GM06990 (cell line): ENCODE results near the gene L2HGDH.

Experiments
- DNase-seq: peaks from one replicate; pipeline ENCODE4 v3.0.0-alpha.2; 2011; ENCODE audit not compliant: insufficient read length; ENCODE audit errors: extremely low read depth
- H3K27me3 ChIP-seq: replicated peaks from 2 replicates; pipeline ENCODE4 v1.6.0; 2011; ENCODE audit warnings: low read length; ENCODE audit not compliant: control insufficient read depth, insufficient read depth
- H3K36me3 ChIP-seq: 2 replicates; pipeline ENCODE4 v1.5.1; 2011; ENCODE audit warnings: low read length; ENCODE audit not compliant: control insufficient read depth, insufficient read depth
- H3K4me3 ChIP-seq: replicated peaks from 2 replicates; pipeline ENCODE4 v1.5.1; 2011; ENCODE audit warnings: low read depth, mild to moderate bottlenecking, control low read depth, low read length
- TF ChIP-seq, protein P1 (sequence below): IDR thresholded peaks from 2 replicates; pipeline ENCODE4 v1.5.1; 2011; ENCODE audit warnings: low read length, control low read depth, mild to moderate bottlenecking, inconsistent platforms; ENCODE audit not compliant: insufficient read depth, poor library complexity, severe bottlenecking

The L2HGDH gene

DNA sequence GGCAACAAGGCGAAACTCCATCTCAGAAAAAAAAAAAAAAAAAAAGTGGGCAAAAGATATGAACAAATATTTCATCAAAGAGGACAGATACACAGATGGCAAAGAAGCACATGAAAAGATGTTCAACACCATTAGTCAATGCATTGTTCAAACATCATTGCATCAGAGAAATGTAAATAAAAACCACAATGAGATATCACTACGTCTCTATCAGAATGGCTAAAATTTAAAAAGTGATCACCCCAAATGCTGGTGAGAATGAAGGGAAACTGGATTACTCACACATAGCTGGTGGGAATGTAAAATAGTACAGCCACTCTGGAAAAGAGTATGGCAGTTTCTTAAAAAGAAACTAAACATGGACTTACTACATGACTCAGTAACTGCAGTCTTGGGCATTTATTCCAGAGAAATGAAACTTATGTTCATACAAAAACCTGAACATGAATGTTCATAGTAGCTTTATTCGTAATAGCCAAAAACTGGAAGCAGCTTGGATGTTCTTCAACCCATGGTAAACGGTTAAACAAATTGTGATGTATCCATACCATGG is 3.6 kb downstream of the L2HGDH start:
- Histone ChIP-seq H3K27me3 (no peaks in the 10 kb centered on the region), H3K4me3 (no peak overlapping the region), H3K36me3 (no peaks in the 10 kb centered on the region; the same call in 1 of the 2 replicates)
- TF ChIP-seq, protein P1, sequence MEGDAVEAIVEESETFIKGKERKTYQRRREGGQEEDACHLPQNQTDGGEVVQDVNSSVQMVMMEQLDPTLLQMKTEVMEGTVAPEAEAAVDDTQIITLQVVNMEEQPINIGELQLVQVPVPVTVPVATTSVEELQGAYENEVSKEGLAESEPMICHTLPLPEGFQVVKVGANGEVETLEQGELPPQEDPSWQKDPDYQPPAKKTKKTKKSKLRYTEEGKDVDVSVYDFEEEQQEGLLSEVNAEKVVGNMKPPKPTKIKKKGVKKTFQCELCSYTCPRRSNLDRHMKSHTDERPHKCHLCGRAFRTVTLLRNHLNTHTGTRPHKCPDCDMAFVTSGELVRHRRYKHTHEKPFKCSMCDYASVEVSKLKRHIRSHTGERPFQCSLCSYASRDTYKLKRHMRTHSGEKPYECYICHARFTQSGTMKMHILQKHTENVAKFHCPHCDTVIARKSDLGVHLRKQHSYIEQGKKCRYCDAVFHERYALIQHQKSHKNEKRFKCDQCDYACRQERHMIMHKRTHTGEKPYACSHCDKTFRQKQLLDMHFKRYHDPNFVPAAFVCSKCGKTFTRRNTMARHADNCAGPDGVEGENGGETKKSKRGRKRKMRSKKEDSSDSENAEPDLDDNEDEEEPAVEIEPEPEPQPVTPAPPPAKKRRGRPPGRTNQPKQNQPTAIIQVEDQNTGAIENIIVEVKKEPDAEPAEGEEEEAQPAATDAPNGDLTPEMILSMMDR, result no peak
- DNase-seq, result no peak

DNA sequence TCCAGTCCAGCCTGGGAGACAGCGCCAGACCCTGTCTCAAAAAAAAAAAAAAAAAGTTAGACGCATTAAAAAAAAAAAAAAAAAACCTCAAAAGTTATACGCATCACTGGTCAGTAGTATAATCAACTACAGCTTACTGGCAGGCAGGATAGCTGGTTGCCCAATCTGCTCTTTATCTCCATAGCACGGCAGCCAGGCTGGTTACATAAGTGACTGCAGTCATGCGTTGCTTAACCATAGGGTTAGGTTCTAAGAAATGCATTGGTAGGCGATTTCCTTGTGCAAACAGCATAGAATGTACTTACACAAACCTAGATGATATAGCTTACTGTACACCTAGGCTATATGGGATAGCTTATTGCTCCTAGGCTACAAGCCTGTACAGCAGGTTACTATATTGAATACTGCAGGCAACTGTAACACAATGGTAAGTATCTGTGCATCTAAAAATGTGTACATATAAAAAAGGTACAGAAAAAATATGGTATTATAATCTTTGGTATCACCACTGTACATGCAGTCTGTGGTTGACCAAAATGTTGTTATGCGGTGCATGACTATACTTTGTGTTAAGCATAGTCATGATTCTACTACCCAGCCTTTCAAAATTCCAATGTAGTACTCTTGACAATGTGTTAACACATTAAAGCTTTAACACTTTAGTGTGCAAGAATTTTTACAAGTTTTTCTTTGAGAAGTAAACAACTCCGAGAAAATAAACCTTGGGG is 8.1 kb downstream of the L2HGDH start:
- H3K36me3 ChIP-seq, result no peaks in the 10 kb centered on the region; the same call in 1 of the 2 replicates
- TF ChIP-seq, protein P1, result no peak
- no peak for DNase-seq
- no peaks in the 10 kb centered on the region for H3K27me3 ChIP-seq
- no peak overlapping the region for H3K4me3 ChIP-seq

DNA sequence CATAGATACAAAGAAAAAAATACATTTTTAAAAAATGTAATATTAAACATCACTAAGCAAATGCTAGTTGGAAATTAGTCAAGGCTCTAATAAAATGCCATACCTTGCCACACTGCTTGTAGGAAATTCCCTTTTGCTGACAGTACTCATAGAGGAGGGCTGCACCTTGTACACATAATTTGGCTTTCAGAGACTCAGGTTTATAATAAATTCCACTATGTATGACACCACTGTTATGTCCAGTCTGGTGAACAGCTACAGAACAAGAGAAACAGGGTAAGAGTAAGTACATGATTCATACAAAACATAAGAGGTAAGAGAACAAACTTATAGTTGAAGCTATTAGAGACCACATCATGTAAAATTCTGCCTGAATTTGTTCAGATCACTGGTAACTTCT is 10.1 kb downstream of the L2HGDH start:
- DNase-seq, result no peak
- no peaks in the 10 kb centered on the region for H3K27me3 ChIP-seq

DNA sequence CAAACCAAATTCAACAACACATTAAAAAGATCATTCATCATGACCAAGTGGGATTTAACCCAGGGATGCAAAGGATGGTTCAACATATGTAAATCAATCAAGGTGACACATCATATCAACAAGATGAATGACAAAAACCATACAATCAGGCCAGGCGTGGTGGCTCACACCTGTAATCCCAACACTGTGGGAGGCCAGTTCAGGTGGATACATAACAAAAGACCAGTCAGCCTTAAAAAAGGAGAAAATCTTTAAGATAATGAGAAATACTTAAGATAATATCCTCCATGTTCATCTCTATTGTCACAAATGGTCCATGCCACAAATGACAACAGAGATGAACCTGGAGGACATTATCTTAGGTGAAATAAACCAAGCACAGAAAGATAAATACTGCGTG is 12.4 kb downstream of the L2HGDH start:
- DNase-seq, result no peak
- Histone ChIP-seq H3K27me3 (no peaks in the 10 kb centered on the region), H3K4me3 (no peak overlapping the region), H3K36me3 (no peaks in the 10 kb centered on the region)
- TF ChIP-seq, protein P1, result no peak

More for the DNA sequence above, 10.1 kb downstream of the L2HGDH start:
- Histone ChIP-seq H3K36me3 (no peaks in the 10 kb centered on the region), H3K4me3 (no peak overlapping the region)
- TF ChIP-seq, protein P1, result no peak

DNA sequence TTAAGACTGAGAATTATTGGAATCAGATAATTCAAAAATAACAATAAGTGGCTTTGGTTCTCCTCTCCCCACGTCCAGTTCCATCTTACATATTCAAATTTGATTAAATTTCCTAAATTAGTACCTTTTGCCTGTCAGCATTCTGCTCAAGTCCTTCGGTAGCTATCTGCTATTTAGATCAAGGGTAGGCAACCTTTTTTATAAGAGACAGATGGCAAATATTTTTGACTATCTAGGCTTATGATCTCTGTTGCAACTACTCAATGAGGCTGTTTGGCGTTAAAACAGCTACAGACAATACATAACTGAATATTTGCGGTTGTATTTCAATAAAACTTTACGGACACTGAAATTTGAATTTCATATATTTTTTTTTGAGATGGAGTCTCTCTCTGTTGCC is 21.7 kb downstream of the L2HGDH start:
- Histone ChIP-seq H3K36me3 (no peaks in the 10 kb centered on the region), H3K27me3 (no peaks in the 10 kb centered on the region), H3K4me3 (no peak overlapping the region)
- TF ChIP-seq, protein P1, result no peak
- no peak for DNase-seq
